ENCODE measurements around the gene SYTL3. TPM values are rescaled to one million over a fixed set of nuclear protein-coding genes. Genes with fewer than 3 reads are reported as not detected.
A peak's percentile ranks its signal among the peaks of the same experiment; 100 is the strongest.

SYTL3 gene
- total and polyA plus RNA-seq, 9 of the 15 experiments (the other 6 are each of a cell fraction or from before 2014, with no cell fraction given): 0.04 to 0.46 (median 0.17) TPM; not detected in 1

GRCh38 chr6:158762787-158763433 lies 113.1 kb downstream of the SYTL3 start (continued):
- TF ChIP-seq, protein P1, sequence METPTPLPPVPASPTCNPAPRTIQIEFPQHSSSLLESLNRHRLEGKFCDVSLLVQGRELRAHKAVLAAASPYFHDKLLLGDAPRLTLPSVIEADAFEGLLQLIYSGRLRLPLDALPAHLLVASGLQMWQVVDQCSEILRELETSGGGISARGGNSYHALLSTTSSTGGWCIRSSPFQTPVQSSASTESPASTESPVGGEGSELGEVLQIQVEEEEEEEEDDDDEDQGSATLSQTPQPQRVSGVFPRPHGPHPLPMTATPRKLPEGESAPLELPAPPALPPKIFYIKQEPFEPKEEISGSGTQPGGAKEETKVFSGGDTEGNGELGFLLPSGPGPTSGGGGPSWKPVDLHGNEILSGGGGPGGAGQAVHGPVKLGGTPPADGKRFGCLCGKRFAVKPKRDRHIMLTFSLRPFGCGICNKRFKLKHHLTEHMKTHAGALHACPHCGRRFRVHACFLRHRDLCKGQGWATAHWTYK (CRISPR knock-in tag; IDR thresholded peaks at IDR 0.05): peak; percentile 90
- TF ChIP-seq PHB2 (IDR thresholded peaks at IDR 0.05; ENCODE audit: low read depth) (peak; percentile 88), ATF1 (CRISPR knock-in tag; IDR thresholded peaks at IDR 0.05) (no peak), ATF1 (tag; IDR thresholded peaks at IDR 0.05) (peak; percentile 53), MYC (IDR thresholded peaks at IDR 0.05; ENCODE audit: low read depth, low read length) (peak; percentile 93), MYC (CRISPR knock-in tag; IDR thresholded peaks at IDR 0.05; ENCODE audit: borderline replicate concordance, low read depth) (no peak), FOXK1 (CRISPR knock-in tag; IDR thresholded peaks at IDR 0.05; ENCODE audit: borderline replicate concordance) (no peak), NR2C1 (IDR thresholded peaks at IDR 0.05) (peak; percentile 45; the same call in 1 of the 2 replicates), NR2C1 (tag; IDR thresholded peaks at IDR 0.05) (peak; percentile 56; the same call in 1 of the 2 replicates), ZFP36 (IDR thresholded peaks at IDR 0.05; ENCODE audit: low read depth, low read length, partially characterized antibody) (no peak), TRIM28 (IDR thresholded peaks at IDR 0.05) (peak; percentile 84; the same call in 1 of the 2 replicates), L3MBTL2 (IDR thresholded peaks at IDR 0.05) (peak; percentile 96), NR4A1 (CRISPR knock-in tag; IDR thresholded peaks at IDR 0.05) (no peak), NR4A1 (tag; IDR thresholded peaks at IDR 0.05) (peak; percentile 69), CBX2 (IDR thresholded peaks at IDR 0.05; ENCODE audit: insufficient read depth, low read length, poor library complexity, severe bottlenecking) (no peak), HES1 (IDR thresholded peaks at IDR 0.05; ENCODE audit: low read depth) (peak; percentile 96), NBN (IDR thresholded peaks at IDR 0.05; ENCODE audit: low read depth) (peak; percentile 71; the same call in 1 of the 2 replicates)
- TF ChIP-seq, protein P2, sequence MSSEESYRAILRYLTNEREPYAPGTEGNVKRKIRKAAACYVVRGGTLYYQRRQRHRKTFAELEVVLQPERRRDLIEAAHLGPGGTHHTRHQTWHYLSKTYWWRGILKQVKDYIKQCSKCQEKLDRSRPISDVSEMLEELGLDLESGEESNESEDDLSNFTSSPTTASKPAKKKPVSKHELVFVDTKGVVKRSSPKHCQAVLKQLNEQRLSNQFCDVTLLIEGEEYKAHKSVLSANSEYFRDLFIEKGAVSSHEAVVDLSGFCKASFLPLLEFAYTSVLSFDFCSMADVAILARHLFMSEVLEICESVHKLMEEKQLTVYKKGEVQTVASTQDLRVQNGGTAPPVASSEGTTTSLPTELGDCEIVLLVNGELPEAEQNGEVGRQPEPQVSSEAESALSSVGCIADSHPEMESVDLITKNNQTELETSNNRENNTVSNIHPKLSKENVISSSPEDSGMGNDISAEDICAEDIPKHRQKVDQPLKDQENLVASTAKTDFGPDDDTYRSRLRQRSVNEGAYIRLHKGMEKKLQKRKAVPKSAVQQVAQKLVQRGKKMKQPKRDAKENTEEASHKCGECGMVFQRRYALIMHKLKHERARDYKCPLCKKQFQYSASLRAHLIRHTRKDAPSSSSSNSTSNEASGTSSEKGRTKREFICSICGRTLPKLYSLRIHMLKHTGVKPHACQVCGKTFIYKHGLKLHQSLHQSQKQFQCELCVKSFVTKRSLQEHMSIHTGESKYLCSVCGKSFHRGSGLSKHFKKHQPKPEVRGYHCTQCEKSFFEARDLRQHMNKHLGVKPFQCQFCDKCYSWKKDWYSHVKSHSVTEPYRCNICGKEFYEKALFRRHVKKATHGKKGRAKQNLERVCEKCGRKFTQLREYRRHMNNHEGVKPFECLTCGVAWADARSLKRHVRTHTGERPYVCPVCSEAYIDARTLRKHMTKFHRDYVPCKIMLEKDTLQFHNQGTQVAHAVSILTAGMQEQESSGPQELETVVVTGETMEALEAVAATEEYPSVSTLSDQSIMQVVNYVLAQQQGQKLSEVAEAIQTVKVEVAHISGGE (CRISPR knock-in tag; IDR thresholded peaks at IDR 0.05): peak in 1 of 3 experiments; percentile 78; a peak in 2 of 6 replicates
- TF ChIP-seq, protein P3, sequence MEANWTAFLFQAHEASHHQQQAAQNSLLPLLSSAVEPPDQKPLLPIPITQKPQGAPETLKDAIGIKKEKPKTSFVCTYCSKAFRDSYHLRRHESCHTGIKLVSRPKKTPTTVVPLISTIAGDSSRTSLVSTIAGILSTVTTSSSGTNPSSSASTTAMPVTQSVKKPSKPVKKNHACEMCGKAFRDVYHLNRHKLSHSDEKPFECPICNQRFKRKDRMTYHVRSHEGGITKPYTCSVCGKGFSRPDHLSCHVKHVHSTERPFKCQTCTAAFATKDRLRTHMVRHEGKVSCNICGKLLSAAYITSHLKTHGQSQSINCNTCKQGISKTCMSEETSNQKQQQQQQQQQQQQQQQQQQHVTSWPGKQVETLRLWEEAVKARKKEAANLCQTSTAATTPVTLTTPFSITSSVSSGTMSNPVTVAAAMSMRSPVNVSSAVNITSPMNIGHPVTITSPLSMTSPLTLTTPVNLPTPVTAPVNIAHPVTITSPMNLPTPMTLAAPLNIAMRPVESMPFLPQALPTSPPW (CRISPR knock-in tag; IDR thresholded peaks at IDR 0.05): peak; percentile 51; the same call in 1 of the 2 replicates
- TF ChIP-seq, protein P4, sequence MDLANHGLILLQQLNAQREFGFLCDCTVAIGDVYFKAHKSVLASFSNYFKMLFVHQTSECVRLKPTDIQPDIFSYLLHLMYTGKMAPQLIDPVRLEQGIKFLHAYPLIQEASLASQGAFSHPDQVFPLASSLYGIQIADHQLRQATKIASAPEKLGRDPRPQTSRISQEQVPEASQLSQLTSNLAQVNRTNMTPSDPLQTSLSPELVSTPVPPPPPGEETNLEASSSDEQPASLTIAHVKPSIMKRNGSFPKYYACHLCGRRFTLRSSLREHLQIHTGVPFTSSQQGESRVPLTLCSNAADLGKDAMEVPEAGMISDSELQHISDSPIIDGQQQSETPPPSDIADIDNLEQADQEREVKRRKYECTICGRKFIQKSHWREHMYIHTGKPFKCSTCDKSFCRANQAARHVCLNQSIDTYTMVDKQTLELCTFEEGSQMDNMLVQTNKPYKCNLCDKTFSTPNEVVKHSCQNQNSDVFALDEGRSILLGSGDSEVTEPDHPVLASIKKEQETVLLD (IDR thresholded peaks at IDR 0.05): peak; percentile 73; the same call in 1 of the 2 replicates

Measured in K562 (cell line).